Astrocyte (in vitro differentiated cells and primary cell): ENCODE measurements around the gene NABP1. TPM values are rescaled to one million over a fixed set of nuclear protein-coding genes. Genes with fewer than 3 reads are reported as not detected.

Experiments used
- DNase-seq: peaks from one replicate; pipeline ENCODE4 v3.0.0-alpha.2; 2010; ENCODE audit warnings: low read depth
- FAIRE-seq: peaks from 2 replicates; lab custom pipeline; 2011; peaks lifted over from hg19 to GRCh38; lab: Jason Lieb, UNC
- H2AFZ ChIP-seq: 2 replicates; pipeline ENCODE4 v1.6.0; 2012; ENCODE audit warnings: low read depth, low read length, inconsistent platforms
- H3K27ac ChIP-seq: 2 replicates; pipeline ENCODE4 v1.5.1; 2011; ENCODE audit warnings: low read depth, low read length, inconsistent platforms
- H3K27me3 ChIP-seq: 2 replicates; pipeline ENCODE4 v1.6.0; 2011; ENCODE audit warnings: low read length, inconsistent platforms; ENCODE audit not compliant: insufficient read depth
- H3K36me3 ChIP-seq: 2 replicates; pipeline ENCODE4 v1.5.1; 2011; ENCODE audit warnings: low read length, inconsistent platforms; ENCODE audit not compliant: insufficient read depth
- H3K4me1 ChIP-seq: 2 replicates; pipeline ENCODE4 v1.5.1; 2011; ENCODE audit warnings: low read length, inconsistent platforms; ENCODE audit not compliant: insufficient read depth
- H3K4me2 ChIP-seq: 2 replicates; pipeline ENCODE4 v1.6.0; 2012; ENCODE audit warnings: low read length, inconsistent platforms
- H3K4me3 ChIP-seq: 2 replicates; pipeline ENCODE4 v1.5.1; 2011; ENCODE audit warnings: low read depth, mild to moderate bottlenecking, low read length, inconsistent platforms; ENCODE audit not compliant: insufficient read depth
- H3K79me2 ChIP-seq: 2 replicates; pipeline ENCODE4 v1.6.0; 2012; ENCODE audit warnings: mild to moderate bottlenecking, low read length, inconsistent platforms; ENCODE audit not compliant: insufficient read depth
- H3K9ac ChIP-seq: 2 replicates; pipeline ENCODE4 v1.6.0; 2012; ENCODE audit warnings: mild to moderate bottlenecking, low read length, inconsistent platforms
- H3K9me3 ChIP-seq: 2 replicates; pipeline ENCODE4 v1.5.1; 2012; ENCODE audit warnings: low read depth, mild to moderate bottlenecking, low read length, inconsistent platforms; ENCODE audit not compliant: insufficient read depth
- H4K20me1 ChIP-seq: 2 replicates; pipeline ENCODE4 v1.6.0; 2012; ENCODE audit warnings: low read length, inconsistent platforms; ENCODE audit not compliant: insufficient read depth
- H3K27ac Mint-ChIP-seq: one replicate; pipeline ENCODE4 v1.8.0; 2021; ENCODE audit warnings: mild to moderate bottlenecking, mixed read lengths; ENCODE audit not compliant: unreplicated experiment
- H3K27me3 Mint-ChIP-seq: one replicate; pipeline ENCODE4 v1.8.0; 2021; ENCODE audit warnings: low read depth, mixed read lengths; ENCODE audit not compliant: unreplicated experiment
- H3K36me3 Mint-ChIP-seq: one replicate; pipeline ENCODE4 v1.8.0; 2021; ENCODE audit warnings: low read depth, mixed read lengths; ENCODE audit not compliant: unreplicated experiment
- H3K4me1 Mint-ChIP-seq: one replicate; pipeline ENCODE4 v1.8.0; 2021; ENCODE audit warnings: low read depth, mixed read lengths; ENCODE audit not compliant: unreplicated experiment
- H3K4me3 Mint-ChIP-seq: one replicate; pipeline ENCODE4 v1.8.0; 2021; ENCODE audit warnings: mild to moderate bottlenecking, moderate library complexity, mixed read lengths; ENCODE audit not compliant: unreplicated experiment
- H3K9me3 Mint-ChIP-seq: one replicate; pipeline ENCODE4 v1.8.0; 2021; ENCODE audit warnings: mild to moderate bottlenecking, mixed read lengths; ENCODE audit not compliant: unreplicated experiment
- CTCF ChIP-seq: IDR thresholded peaks from 2 replicates; pipeline ENCODE4 v1.5.1; 2011; ENCODE audit warnings: low read depth, mild to moderate bottlenecking, inconsistent platforms, low read length, moderate library complexity; ENCODE audit not compliant: insufficient read depth
- EZH2 ChIP-seq: IDR thresholded peaks from 2 replicates; pipeline ENCODE4 v1.6.1; 2012; ENCODE audit warnings: mild to moderate bottlenecking, low read length, inconsistent platforms; ENCODE audit not compliant: insufficient read depth
- total RNA-seq: library from RNA; stranded (reverse); gene quantifications from 2 replicates; pipeline ENCODE4 v1.2.1, GENCODE V29; 2021

NABP1 gene
- total RNA-seq, 1 donor from 2014 or later, result 213 TPM

- no peak overlapping the region for H2AFZ ChIP-seq
- H3K36me3 ChIP-seq, result peaks cover 63% of the 10 kb centered on the region
- FAIRE-seq (peak; percentile 29), DNase-seq (no peak)
- TF ChIP-seq CTCF, result no peak
- no peak for TF ChIP-seq EZH2
- Mint-ChIP-seq H3K4me1 (peaks cover 65% of the 10 kb centered on the region), H3K36me3 (peaks cover 15% of the 10 kb centered on the region), H3K27me3 (no peaks in the 10 kb centered on the region), H3K27ac (peak overlapping the region; percentile 6), H3K4me3 (peak overlapping the region; percentile 48), H3K9me3 (no peaks in the 10 kb centered on the region)
- no peak overlapping the region for H3K4me3 ChIP-seq
- peaks cover 9% of the 10 kb centered on the region for H4K20me1 ChIP-seq
- H3K27ac ChIP-seq, result peak overlapping the region; percentile 41
- peaks cover 34% of the 10 kb centered on the region for H3K79me2 ChIP-seq
- peak overlapping the region; percentile 15 for H3K9ac ChIP-seq
- H3K4me1 ChIP-seq, result peaks cover 71% of the 10 kb centered on the region
- no peaks in the 10 kb centered on the region for H3K9me3 ChIP-seq
- no peaks in the 10 kb centered on the region for H3K27me3 ChIP-seq
- peak overlapping the region; percentile 54 for H3K4me2 ChIP-seq
Observed at GRCh38 chr2:191686066-191686465, 8.1 kb downstream of the NABP1 start.

- Mint-ChIP-seq H3K4me3 (peak overlapping the region; percentile 48), H3K27me3 (no peaks in the 10 kb centered on the region), H3K9me3 (no peaks in the 10 kb centered on the region), H3K4me1 (peaks cover 67% of the 10 kb centered on the region), H3K27ac (peak overlapping the region; percentile 68), H3K36me3 (peaks cover 15% of the 10 kb centered on the region)
- H3K4me2 ChIP-seq, result peak overlapping the region; percentile 54
- TF ChIP-seq EZH2 (no peak), CTCF (no peak)
- peaks cover 9% of the 10 kb centered on the region for H4K20me1 ChIP-seq
- H3K4me1 ChIP-seq, result peaks cover 72% of the 10 kb centered on the region
- H3K27ac ChIP-seq, result peak overlapping the region; percentile 17
- peaks cover 28% of the 10 kb centered on the region for H3K79me2 ChIP-seq
- no peak for FAIRE-seq
- peak overlapping the region; percentile 22 for H3K9ac ChIP-seq
- H3K4me3 ChIP-seq, result no peak overlapping the region
- H3K36me3 ChIP-seq, result peaks cover 63% of the 10 kb centered on the region
- DNase-seq, result no peak
- H2AFZ ChIP-seq, result no peak overlapping the region
- no peaks in the 10 kb centered on the region for H3K27me3 ChIP-seq
- no peaks in the 10 kb centered on the region for H3K9me3 ChIP-seq
Observed at GRCh38 chr2:191686729-191687128, 8.8 kb downstream of the NABP1 start.

- H3K4me1 ChIP-seq, result peaks cover 63% of the 10 kb centered on the region
- H3K4me2 ChIP-seq, result peak overlapping the region; percentile 52
- peak overlapping the region; percentile 74 for H3K27ac ChIP-seq
- Mint-ChIP-seq H3K9me3 (no peaks in the 10 kb centered on the region), H3K27me3 (no peaks in the 10 kb centered on the region), H3K36me3 (peaks cover 6% of the 10 kb centered on the region), H3K4me3 (no peak overlapping the region), H3K27ac (peak overlapping the region; percentile 49), H3K4me1 (peaks cover 66% of the 10 kb centered on the region)
- no peak overlapping the region for H2AFZ ChIP-seq
- H4K20me1 ChIP-seq, result peaks cover 4% of the 10 kb centered on the region
- no peak for FAIRE-seq
- no peak overlapping the region for H3K9ac ChIP-seq
- no peak for DNase-seq
- TF ChIP-seq EZH2, result no peak
- TF ChIP-seq CTCF, result no peak
- H3K4me3 ChIP-seq, result no peak overlapping the region
- no peaks in the 10 kb centered on the region for H3K9me3 ChIP-seq
- peaks cover 16% of the 10 kb centered on the region for H3K79me2 ChIP-seq
- H3K36me3 ChIP-seq, result peaks cover 57% of the 10 kb centered on the region
- no peaks in the 10 kb centered on the region for H3K27me3 ChIP-seq
Observed at GRCh38 chr2:191687867-191688266, 9.9 kb downstream of the NABP1 start.
